GM21737 (cell line): ENCODE data around the gene ABI3BP.

Experiments
- ATAC-seq: cut with Tn5 transposase; IDR thresholded peaks from one replicate; pipeline ENCODE4 v1.9.1; 2021; ENCODE audit warnings: mild to moderate bottlenecking, moderate library complexity; ENCODE audit not compliant: unreplicated experiment

The ABI3BP gene

DNA sequence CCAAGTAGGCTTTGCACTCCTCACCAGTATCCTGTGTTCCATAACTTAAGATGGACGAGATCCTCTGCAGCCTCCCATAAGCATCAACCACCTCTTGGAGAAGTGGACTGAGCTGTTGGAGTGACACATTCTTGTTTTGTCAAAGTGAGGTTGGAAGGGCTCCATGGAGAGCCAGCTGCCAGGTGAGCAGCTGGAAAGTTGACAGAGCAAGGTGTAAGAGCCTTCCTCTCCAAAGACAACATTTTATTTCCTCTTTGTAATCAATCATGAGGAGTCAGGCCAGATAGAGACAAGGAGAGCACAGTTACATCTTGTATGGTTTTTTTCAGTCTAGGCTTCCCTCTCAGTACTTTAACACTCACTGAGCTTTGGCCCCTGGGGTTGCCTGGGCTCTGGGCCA is 5.1 kb downstream of the ABI3BP start:
- no peak for ATAC-seq

DNA sequence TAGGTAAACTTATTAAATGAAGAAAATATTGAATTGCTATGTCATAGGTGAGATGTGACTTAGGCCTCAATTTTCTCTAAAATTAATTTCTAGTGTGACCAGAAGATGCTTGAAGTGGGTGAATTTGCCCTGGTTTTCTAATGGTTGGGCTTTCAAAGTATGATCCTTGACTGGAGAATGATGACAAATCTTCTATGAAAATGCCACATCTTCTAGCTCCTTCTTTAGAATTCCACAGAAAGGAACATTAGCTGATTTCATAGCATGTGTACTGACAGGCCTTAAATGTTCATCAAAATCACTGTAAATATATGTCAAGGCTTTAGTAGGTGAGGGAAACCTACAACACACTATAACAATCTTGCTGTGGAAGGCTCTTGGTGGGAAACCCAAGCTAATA is 8.9 kb downstream of the ABI3BP start:
- ATAC-seq, result no peak

DNA sequence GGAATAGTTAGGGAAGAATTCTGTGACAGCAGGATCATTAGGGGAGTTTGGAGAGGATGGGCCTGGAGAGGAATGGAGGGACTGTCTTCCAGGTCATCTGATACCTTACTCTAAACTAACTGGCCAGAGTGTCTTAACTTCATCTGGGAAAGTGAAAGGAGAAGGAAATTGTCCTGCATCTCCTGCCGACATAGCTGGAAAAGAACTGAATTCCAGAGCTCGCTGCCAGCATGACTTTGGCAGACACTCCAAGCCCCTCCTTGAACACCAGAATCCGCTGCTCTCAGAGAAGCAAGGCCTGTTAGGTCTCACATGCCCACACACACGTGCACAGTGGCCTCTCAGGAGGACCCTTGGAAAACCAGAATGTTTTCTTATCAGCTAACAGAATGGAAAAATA is 10.5 kb downstream of the ABI3BP start:
- ATAC-seq, result no peak

DNA sequence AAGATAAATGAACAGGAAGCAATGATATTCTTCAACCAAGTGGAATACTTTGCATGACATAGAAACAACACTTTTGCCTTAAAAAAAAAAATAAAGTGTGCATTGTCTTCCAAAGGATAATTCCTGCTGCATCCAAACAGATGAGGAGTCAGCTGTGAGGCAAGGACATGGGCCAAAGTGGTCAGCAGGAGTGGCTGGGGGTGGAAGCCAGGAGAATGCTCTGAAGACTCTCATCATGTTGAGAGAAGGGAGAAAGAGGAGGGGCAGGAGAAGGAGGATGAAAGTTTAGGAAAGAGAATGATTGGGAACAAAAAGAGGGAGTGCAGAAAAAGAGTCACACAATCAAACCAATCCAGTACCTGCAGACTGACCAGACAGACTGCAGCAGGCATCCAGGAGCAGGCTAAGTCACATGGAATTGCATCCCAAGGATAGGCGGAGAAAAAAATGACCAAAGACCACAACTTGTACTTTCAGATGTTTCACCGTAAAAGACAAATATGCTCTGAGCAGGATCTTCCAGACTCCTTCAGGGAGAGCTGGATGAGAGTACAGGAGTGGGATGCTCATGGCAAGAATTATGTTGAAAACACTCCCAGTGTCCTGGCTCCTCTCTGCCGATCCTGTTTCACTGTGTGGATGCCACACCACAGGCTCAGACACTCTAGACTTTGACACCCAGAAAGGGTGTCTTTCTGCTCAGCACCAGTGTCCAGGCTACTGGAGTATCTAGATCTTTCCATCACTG is 11.9 kb downstream of the ABI3BP start:
- no peak for ATAC-seq

DNA sequence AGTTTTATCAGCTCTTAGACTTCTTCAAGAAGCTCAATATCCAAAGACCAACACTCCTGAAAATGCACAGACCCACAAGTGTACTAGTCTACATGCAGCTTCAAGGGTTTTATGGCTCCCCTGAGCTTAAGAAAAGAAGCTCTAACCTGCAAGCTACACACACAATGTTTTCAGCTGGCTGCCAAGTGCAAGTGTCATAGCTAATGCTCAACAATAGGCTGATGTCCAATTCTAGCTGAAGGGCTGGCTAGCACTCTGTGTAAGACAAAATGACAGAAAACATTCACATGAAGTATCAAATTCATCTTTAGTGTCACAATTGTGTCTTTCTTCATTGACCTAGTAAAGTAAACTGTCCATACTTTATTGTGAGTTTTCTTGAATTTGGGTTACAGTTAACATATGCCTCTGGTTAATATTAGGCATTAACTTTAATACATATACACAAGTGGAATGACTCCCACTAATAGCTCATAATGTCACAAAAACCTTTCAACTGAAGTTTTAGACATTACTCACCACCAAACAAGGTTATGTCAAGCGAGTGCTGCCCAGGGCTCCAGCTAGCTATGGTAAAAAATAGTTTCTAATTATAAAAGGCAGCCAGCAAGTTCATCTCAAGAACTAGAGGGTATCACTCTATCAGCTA is 15.1 kb downstream of the ABI3BP start:
- ATAC-seq, result no peak

DNA sequence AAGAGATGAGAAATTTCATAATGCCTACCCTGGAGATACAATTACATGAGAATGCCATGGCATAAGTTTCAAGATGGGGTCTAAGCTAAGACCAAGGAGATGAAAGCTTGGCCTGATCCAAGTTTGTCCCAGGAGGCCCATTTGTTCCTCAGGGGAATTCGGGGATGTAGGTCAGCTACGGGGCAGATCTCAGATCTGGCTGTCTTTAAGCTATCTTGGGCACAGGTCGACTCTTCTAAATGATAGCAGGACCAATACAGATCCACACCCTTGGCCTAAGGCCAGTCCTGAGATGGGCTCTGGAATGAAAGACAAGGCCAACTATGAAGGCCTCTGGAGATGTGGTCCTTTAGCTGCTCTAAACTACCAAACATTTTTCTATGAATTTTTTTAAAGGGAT is 16.6 kb downstream of the ABI3BP start:
- ATAC-seq, result no peak

DNA sequence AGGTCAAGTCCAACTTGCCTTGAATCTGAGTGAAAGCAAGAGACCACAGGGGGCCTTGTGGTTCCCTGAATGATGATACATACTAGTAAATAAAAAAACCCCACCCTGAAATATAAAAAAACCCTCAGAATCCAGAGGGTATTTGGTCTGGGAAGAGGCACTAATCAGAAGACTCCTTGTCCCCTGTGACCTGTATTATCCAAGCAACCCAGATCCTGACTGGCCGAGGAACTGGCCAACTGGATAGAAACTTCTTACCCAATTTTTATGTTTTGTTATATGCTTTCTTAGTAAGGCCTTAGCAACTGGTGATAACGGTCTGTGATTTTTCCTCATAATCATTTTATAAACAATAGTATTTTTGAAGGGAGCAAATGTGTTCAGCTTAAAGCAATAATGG is 17.5 kb downstream of the ABI3BP start:
- no peak for ATAC-seq

DNA sequence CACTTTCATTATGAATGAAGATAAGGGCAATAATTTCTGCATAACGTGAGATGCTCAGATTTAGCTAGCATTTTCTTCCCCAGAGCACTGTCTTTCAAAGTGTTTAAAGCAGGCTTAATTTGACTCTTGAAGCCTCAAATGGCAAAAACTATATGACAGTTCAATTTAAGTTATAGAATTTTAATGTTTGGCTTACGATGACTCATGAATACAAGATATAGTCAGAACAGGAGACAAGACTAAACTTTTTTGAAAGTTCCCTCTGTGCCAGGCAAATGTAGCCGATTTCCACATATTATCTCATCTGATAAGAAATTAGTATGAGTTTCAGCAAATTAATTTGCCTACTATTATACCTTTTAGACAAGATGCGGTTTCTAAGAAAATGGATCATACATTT is 19.6 kb downstream of the ABI3BP start:
- no peak for ATAC-seq

DNA sequence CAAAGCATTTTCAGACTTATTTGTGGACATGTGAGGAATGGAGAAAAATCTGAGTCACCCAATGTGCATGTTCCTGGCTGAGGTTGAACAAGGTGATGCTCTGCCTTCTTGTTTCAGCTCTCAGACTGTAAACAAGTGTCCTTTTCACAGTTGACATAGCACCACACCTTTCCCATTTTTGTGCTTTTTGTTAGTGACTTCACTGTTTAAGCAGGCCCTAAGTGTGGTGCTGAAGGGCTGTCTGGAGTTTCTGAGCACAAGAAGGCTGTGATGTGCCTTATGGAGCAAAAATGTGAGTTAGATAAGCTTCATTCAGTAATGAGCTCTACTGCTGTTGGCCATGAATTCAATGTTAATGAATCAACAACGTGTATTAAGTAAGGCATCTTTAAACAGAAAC is 20.4 kb downstream of the ABI3BP start:
- no peak for ATAC-seq

DNA sequence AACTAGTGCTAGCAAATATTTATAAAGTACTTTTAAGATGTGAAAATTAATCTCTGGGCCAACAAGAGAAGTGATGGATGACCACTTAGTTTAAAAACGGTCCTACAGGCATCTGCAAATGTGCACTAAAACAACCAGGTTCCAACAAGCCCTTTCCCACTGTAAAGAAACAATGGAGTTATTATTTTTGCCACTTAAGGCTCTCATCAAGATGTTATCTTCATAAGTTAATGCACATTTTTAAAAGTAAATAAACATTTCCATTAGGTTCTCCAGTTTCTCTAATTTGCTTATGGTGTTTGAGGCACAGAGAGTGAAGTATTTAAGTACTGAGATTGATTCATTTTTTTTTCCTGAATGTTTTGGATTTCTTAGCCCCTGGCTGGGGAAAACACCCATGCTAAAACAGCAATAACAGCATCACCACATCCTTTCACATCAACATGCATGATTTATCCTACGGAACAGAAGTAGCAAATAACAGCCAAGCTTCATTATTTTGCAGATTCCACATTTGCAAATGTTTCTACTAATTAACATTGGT is 20.8 kb downstream of the ABI3BP start:
- no peak for ATAC-seq

DNA sequence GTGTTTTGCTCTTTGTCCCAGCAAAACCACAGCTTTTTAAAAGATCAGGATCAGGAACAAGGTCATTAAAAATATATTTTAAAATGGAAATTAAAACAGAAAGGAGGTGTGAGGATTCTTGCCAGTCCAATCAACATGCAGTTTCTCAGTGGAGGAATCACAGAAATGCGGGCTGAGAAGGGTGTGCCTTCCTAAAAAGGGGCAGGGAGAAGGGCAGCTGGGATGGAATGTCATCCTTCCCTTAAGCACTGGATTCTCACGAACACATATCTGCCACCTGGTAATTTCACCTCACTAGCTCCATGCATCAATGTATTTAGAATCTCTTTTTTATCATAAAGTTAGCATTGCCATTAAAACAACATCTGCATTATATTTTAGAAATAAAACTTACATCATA is 21.4 kb downstream of the ABI3BP start:
- ATAC-seq, result no peak

DNA sequence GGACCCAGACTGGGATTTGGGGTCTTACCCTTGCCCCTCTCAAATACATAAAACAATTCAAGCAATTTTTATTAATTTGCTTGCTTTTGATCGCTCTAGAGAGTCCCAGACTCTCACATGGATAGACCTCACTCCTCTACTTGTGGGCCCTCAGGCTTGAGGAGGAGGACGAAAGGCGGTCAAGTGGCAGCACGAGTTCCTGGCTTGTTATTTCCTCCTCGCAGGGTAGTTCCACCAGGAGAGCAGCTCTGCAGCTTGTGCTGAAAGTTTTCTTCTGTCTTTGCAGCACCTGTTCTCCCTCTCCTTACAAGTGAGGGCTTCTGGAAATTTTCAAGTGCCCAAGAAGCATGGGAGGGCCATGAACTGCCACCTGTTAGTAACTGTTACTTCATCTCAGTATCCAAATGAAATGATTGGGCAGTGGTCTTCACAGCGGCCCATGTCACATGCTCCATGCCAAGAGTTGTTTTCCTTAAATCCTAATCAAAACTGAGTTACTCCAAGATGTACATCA is 22.7 kb downstream of the ABI3BP start:
- no peak for ATAC-seq

DNA sequence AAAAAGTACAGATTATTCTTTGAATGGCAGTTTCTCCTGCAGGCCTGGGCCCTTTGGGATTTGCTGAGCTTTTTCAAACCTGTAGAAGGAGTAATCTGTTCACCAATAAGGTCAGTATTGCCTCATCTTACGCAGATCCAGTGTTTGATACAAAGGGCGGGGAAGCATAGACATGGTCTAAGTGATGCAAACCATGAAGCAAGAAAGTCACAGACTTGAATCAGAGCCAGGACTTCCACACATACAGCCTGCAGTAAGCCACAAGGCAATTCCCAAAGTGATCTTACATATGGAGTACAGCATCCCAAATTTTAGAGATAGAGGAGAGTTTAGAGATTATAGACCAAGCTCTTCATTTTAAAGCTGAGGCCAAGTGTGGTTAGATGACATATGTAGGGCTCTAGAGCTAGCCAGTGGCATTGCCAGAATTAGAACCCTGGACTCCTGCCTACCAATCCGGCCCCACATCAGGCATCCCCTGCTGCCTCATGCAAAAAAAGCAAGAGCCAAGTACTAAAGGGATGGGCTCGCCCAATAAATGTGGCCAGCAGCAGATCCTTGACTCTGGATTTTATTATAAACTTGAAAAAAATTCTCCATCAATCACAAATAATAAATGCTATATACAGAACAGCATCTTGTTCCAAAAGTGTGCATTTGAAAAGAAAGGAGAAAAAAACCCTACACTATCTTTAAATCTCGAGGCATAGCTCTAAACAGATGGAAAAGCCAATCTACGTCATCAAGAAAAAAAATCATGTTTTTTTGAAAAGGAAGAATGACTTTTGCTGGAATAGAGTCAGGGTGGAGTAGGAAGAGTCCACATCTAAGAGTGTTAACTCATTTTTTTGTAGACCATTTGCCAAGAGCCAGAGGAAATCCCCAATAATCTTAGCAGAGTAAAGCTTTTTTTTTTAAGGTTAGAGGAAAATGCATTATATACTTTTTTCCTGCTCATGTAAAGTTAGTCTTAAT is 24.0 kb downstream of the ABI3BP start:
- ATAC-seq, result no peak

DNA sequence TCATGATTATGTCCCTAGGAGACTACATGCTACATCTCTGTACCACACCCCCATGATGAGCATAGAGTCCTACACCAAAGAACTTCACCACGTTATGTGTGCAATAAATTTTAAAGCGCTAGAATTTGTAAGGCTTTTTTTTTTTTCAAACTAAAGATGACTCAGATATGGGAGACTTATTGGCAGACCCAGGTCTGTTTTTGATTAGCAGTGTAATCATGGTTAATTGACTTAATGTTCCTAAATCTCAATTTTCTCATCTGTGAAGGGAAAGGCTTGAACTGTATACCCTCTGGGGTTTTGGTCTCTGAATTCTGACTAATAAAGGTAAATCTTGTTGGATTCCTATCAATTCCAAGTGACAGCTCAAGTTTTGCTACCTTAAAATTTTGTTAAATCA is 26.4 kb downstream of the ABI3BP start:
- ATAC-seq, result no peak

DNA sequence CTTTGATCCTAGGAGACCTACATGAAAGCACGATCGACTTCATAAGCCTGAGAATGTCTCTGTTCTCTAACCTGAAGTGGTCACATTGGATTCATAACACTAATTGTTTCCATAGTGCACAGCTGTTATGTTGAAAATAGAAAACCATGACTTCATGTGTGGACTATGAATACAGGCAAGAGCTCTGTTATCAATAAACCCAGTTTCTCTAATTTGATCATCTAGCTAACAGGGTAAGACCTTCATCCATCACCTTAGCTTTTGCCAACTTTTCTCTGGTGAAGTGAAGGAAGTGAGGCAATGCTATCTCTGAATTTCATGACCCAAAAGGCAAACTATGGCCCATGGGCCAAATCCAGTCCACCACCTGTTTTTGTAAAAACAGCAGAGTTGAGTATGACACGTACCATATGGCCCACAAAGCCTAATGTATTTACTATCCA is 27.2 kb downstream of the ABI3BP start:
- no peak for ATAC-seq

DNA sequence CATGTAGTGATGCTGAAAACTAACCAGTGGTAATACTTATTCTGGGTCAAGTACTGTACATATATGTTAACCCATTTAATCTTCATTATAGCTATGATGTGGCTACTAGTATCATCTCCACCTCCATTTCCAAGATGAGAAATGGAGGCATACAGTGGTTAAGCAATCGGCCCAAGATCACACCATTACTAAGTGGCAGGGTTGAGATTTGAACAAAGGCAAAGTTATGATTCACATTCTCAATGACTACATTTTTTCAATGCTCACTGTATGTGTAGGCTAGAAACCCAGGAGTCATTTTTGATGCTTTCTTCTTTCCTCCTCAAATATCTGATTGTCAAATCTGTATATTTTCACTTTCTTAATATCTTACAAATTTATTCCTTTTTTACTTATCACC is 30.2 kb downstream of the ABI3BP start:
- ATAC-seq, result no peak

DNA sequence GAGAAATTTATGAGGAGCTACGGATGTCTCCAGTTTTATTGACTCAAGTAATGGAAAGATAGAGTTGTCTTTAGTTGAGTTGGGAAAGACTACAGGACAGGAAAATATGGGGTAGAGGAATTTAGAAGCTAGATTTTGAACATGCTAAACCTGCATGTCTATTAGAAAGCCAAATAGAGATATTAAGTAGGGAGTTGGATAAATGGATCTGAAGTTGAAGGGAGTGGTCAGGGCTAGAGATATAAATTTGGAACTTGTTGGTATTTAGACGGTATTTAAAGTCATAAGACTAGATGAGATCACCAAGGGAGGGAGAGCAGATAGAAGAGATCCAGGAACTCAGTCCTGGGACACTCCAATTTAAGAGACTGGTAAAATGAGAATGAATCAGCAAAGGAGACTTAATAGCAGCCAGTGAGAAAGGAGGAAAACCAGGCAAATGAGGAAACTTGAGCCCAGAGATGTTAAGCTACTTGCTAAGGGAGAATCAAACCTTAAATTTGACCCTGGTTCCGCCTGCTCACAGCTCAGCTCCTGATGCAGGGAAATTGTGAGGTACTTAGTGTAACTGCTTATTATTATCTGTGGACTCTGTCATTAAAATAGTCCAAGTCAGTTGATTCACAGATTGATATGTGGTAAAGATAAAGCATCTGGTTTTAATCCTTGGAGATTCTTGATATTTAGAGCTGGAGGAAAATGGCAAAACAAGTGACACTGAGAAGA is 35.8 kb downstream of the ABI3BP start:
- ATAC-seq, result no peak

DNA sequence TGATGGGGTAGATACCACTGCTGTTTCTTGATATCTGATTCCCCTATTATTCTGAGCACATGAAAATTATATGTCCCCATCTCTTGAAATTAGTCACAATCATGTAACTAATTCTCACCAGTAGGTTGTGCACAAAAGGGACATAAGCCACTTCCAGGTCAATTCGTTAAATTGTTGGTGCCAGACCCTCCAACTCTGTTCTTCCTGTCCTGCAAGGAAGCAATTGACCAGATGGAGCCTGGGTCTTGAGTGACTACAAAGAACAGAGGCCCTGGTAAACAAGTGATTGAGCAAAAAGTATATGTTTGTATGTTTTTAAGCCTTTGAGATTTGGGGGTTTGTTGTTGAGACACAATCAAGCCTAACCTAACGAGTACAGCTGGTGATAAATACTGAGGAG is 36.9 kb downstream of the ABI3BP start:
- no peak for ATAC-seq

DNA sequence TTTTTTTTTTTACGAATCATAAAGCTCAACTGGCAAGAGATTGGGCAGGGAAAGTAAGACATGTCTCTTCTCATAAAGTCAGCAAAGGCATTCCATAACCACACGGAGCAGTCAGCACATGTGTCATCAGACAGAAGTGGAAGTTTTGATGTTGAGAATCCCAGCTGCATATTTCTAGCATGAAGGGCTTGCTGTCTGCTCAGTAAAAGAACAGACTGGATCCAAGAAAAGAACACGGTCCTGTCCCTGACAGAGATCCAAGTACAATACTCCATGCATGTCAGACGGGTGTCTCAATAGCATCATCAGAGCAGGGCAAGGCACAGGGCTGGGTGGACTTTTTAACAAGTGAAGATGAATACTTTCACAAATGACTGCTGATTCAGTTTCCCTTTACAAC is 38.2 kb downstream of the ABI3BP start:
- ATAC-seq, result no peak

DNA sequence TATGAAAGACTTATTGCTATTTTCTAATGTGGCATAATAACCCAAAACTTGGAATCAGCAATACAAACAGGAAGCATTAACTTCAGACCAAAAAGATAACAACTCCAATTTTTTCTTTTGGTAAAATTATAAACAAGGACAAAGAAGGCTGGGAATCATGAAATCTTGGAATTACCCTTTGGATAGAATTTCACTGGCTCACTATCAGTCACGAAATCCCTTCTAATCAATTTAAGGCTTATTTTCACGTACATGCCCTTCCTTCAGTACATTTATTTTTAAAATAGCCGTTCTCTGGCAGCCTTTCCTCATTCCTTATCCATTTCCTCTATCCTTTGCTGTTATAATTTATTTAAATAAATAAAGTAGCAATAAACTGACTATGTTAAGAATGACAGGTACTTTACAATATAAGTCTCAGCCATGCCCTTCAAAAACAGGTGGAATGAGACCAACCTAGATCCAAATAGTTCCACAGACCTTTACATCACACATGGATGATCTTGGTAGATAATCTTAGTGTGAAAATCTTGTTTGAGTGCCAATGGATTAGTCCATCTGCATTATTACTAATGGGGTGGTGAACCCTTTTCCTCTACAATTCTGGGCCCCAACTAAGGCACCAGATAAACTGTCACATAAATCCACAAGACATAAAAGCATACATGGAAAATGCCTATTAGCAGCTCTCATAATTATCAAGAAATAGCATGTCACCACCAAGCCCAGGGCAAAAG is 38.9 kb downstream of the ABI3BP start:
- no peak for ATAC-seq
